HG02943 (cell line): ENCODE measurements around the gene LTBP2.

ENCODE experiments used
- ATAC-seq: cut with Tn5 transposase; IDR thresholded peaks from one replicate; pipeline ENCODE4 v1.9.1; 2021; ENCODE audit warnings: mild to moderate bottlenecking, low read depth, moderate library complexity; ENCODE audit not compliant: unreplicated experiment

LTBP2 gene

GRCh38 chr14:74493343-74494261, 118.4 kb downstream of the LTBP2 start, which contains the start of gene ISCA2:
Gene ISCA2, plus strand, starts transcription at chr14:74493765. Its CDS starts 10 bp downstream, at chr14:74493775.
- ATAC-seq, result peak; percentile 88

GRCh38 chr14:74492776-74493342, 119.2 kb downstream of the LTBP2 start, which contains the start of gene NPC2:
Gene NPC2, minus strand, starts transcription at chr14:74493305. Its CDS starts 31 bp downstream, at chr14:74493274.
- peak; percentile 12 for ATAC-seq

- no peak for ATAC-seq
Measured at GRCh38 chr14:74491956-74492775, 119.9 kb downstream of the LTBP2 start.

- ATAC-seq, result no peak
Measured at GRCh38 chr14:74490486-74490885, 121.6 kb downstream of the LTBP2 start.

- no peak for ATAC-seq
Measured at GRCh38 chr14:74488786-74489397, 123.1 kb downstream of the LTBP2 start.

GRCh38 chr14:74486164-74486563, 125.9 kb downstream of the LTBP2 start:
- no peak for ATAC-seq

- no peak for ATAC-seq
Measured at GRCh38 chr14:74483321-74483720, 128.7 kb downstream of the LTBP2 start.

- ATAC-seq, result no peak
Measured at GRCh38 chr14:74482571-74482970, 129.5 kb downstream of the LTBP2 start.

- ATAC-seq, result no peak
Measured at GRCh38 chr14:74480046-74480445, 132.0 kb downstream of the LTBP2 start.

GRCh38 chr14:74478996-74479635, 132.9 kb downstream of the LTBP2 start:
- no peak for ATAC-seq

- no peak for ATAC-seq
Measured at GRCh38 chr14:74476607-74477006, 135.4 kb downstream of the LTBP2 start.

- no peak for ATAC-seq
Measured at GRCh38 chr14:74476107-74476506, 135.9 kb downstream of the LTBP2 start.

- ATAC-seq, result no peak
Measured at GRCh38 chr14:74475678-74476077, 136.4 kb downstream of the LTBP2 start.

GRCh38 chr14:74474376-74474775, 137.7 kb downstream of the LTBP2 start:
- ATAC-seq, result no peak

- ATAC-seq, result no peak
Measured at GRCh38 chr14:74472601-74473000, 139.4 kb downstream of the LTBP2 start.

GRCh38 chr14:74469548-74470518, 142.2 kb downstream of the LTBP2 start:
- no peak for ATAC-seq

GRCh38 chr14:74468513-74468912, 143.5 kb downstream of the LTBP2 start:
- no peak for ATAC-seq

- ATAC-seq, result no peak
Measured at GRCh38 chr14:74465335-74465734, 146.7 kb downstream of the LTBP2 start.

- no peak for ATAC-seq
Measured at GRCh38 chr14:74464785-74465184, 147.3 kb downstream of the LTBP2 start.
